Measurements from ENCODE around the gene SDK2.

The SDK2 gene

GRCh38 chr17:73498176-73498575 lies 146.1 kb downstream of the SDK2 start:
- no peak for DNase-seq (ENCODE audit: extremely low read depth, low read depth)
- no peak for TF ChIP-seq CTCF (IDR thresholded peaks at IDR 0.05; ENCODE audit: low read depth, low read length)

GRCh38 chr17:73497721-73498120 lies 146.5 kb downstream of the SDK2 start:
- no peak for TF ChIP-seq CTCF (IDR thresholded peaks at IDR 0.05; ENCODE audit: low read depth, low read length)
- no peak for DNase-seq (ENCODE audit: extremely low read depth, low read depth)

GRCh38 chr17:73496232-73496631 lies 148.0 kb downstream of the SDK2 start:
- no peak for DNase-seq (ENCODE audit: extremely low read depth, low read depth)
- no peak for TF ChIP-seq CTCF (IDR thresholded peaks at IDR 0.05; ENCODE audit: low read depth, low read length)

GRCh38 chr17:73495641-73496040 lies 148.6 kb downstream of the SDK2 start:
- TF ChIP-seq CTCF (IDR thresholded peaks at IDR 0.05; ENCODE audit: low read depth, low read length): no peak
- no peak for DNase-seq (ENCODE audit: extremely low read depth, low read depth)

- TF ChIP-seq CTCF (IDR thresholded peaks at IDR 0.05; ENCODE audit: low read depth, low read length): no peak
- no peak for DNase-seq (ENCODE audit: extremely low read depth, low read depth)
Measured at GRCh38 chr17:73494950-73495349, 149.3 kb downstream of the SDK2 start.

- DNase-seq (ENCODE audit: extremely low read depth, low read depth): no peak
- TF ChIP-seq CTCF (IDR thresholded peaks at IDR 0.05; ENCODE audit: low read depth, low read length): no peak
Measured at GRCh38 chr17:73493956-73494926, 150.0 kb downstream of the SDK2 start.
